GM12801 (cell line): ENCODE results near the gene ENPP6.

ENCODE experiments used
- CTCF ChIP-seq: IDR thresholded peaks from one replicate; pipeline ENCODE4 v1.5.1; 2011; ENCODE audit warnings: control low read depth; ENCODE audit not compliant: insufficient read length; ENCODE audit errors: extremely low read depth

The ENPP6 gene

DNA sequence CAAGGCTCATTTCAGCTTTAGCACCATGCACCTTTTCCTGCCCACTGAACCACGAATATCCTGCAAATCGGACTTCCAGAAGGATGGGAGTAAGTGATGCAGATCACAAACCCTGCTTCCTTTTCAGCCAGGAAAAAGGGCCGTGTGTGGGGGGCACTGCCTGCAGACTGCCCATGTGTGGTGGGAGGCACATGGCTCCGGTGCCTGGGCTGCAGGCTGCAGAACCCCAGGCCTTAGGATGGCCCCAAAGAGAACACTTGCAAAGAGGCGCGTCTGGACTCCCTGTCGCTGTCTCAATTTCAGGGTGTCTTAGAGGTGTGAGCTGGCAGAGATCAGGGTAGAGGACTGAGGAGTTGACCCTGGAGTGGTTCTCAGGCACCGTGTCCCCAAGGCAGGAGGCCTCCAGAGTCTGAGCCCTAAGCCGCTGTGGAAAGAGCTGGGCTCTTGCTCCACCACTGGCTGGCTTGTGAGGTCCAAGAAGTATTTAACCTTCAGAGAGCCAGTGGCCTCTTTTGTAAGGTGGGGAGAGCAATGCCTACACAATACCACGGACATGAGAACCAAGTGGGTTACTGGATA, 97.0 kb downstream of the ENPP6 start:
- TF ChIP-seq CTCF: no peak

- no peak for TF ChIP-seq CTCF
These were observed 99.9 kb downstream of the ENPP6 start for GRCh38 chr4:184117662-184118199.

DNA sequence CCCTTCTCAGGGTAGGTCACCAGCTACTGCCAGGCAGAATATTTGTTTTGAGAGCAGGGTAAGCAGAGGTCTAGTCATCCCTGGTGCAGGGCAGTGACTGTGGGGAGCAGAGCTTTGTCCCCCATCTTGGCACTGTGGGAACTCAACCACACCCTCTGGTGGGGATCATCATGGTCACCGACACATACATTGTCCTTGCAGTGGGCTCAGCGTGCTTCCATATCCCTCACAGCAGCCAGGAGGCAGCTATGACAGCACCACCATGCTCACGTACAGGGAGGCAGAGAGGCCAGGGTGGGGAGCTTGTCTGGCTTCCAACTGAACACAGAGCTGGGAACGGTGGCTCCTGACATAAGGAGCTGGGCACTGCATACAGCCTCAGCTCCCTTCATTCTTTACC, 102.3 kb downstream of the ENPP6 start:
- no peak for TF ChIP-seq CTCF

- TF ChIP-seq CTCF: no peak
These were observed 103.2 kb downstream of the ENPP6 start for GRCh38 chr4:184114431-184114830.

GRCh38 chr4:184112006-184112550, 105.6 kb downstream of the ENPP6 start:
- TF ChIP-seq CTCF: no peak

DNA sequence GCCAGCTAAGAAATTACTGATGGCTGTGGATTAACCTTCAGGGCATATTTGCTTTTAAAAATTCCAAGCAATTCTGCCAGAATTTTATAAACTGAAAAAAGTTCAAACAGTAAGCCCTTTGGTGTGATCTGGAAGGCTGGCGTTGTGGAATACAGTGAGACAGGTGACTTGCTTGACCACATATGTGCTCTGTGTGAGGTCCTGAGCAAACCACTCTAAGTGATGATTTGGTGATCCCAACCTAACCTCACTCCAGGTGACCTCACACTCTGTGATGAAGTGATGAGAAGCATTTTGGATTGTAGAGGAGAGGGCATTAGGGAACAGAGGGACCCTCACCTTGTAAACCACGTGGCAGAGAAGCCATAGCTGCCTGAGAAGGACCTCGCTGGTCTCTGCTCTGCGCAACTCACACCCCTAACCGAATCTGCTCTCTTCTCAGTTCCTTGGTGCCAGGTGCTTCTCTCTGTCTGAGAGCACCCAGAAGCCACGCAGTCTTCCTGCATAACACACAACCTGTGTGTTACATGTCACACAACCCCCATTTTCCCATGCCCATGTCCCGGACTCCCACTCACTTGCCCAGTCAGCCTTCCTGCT, 106.3 kb downstream of the ENPP6 start:
- TF ChIP-seq CTCF: no peak

DNA sequence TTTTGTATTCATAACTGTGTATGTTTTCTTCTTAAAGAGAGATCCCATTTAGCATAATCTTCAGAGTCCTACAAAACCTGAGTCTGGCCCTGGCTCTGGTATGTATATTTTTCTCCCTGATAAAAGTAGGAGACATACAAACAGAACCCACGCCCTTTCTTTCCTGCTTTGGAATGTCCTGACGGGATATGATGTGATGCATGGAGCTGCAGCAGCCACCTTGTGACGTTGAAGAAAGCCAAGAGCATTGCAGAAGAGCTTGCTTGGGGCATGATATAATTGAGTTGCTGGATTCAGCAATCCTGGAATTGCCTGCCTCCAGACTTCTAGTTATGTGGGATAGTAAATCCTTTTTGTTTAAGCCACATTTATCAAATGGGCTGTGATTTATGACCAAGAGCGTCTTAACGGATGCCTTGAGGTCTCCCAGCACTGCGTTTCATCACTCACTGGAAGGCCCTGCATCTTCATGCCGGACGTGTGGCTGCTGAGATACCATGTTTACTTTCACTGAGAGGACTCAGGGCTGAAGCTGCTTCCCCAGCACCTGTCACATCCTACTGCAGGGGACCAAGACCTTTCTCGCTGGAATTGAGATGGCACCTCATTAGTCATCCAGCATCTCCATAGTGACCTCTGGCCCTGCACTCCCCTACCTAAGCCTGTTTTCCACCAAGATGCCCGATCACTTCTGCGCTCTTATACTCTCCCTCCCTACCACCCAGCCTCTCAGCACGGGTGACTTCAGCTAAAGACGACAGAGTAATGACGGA, 107.0 kb downstream of the ENPP6 start:
- no peak for TF ChIP-seq CTCF
